Suppressor macrophage treated with lipopolysaccharide for 1 hour (primary cell): ENCODE results near the gene HOXC6.
"Not testable (repeated sequence)": the region's sequence is repeated elsewhere in the genome, so short reads cannot be mapped to it uniquely, and the experiment has no call there.

ENCODE experiments used
- DNase-seq, 3 donors: peaks; one replicate each; pipeline ENCODE4 v3.0.0-alpha.2; 2020 to 2022

HOXC6 gene

GRCh38 chr12:54031480-54031879 lies 3.2 kb downstream of the HOXC6 start:
- no peak for DNase-seq

GRCh38 chr12:54032086-54032619 lies 3.9 kb downstream of the HOXC6 start:
- DNase-seq, result no peak

- peak; percentile 67 to 75 (median 68) for DNase-seq
Measured at GRCh38 chr12:54032627-54033100, 4.4 kb downstream of the HOXC6 start, which contains the start of gene HOXC5. Gene HOXC5 (plus strand): TSS chr12:54033050. CDS start chr12:54033123, 73 bp downstream.

- DNase-seq, result no peak
Measured at GRCh38 chr12:54033106-54033979, 5.1 kb downstream of the HOXC6 start.

GRCh38 chr12:54033980-54034784 lies 5.9 kb downstream of the HOXC6 start:
- DNase-seq, result no peak

- DNase-seq, result no peak
Measured at GRCh38 chr12:54034785-54035310, 6.6 kb downstream of the HOXC6 start.

GRCh38 chr12:54035568-54036264 lies 7.5 kb downstream of the HOXC6 start:
- no peak for DNase-seq

GRCh38 chr12:54036620-54037359 lies 8.6 kb downstream of the HOXC6 start:
- DNase-seq, result no peak

GRCh38 chr12:54037360-54038283 lies 9.4 kb downstream of the HOXC6 start:
- no peak for DNase-seq

- no peak for DNase-seq
Measured at GRCh38 chr12:54038284-54038870, 10.1 kb downstream of the HOXC6 start.

GRCh38 chr12:54038871-54039414 lies 10.7 kb downstream of the HOXC6 start:
- DNase-seq, result no peak

GRCh38 chr12:54039417-54040147 lies 11.3 kb downstream of the HOXC6 start:
- no peak for DNase-seq

GRCh38 chr12:54040148-54040494 lies 11.9 kb downstream of the HOXC6 start:
- no peak for DNase-seq

GRCh38 chr12:54040648-54041047 lies 12.4 kb downstream of the HOXC6 start:
- DNase-seq, result no peak

GRCh38 chr12:54041097-54041690 lies 13.0 kb downstream of the HOXC6 start:
- DNase-seq, result no peak

GRCh38 chr12:54042033-54042432 lies 13.8 kb downstream of the HOXC6 start:
- not testable (repeated sequence) for DNase-seq

GRCh38 chr12:54042970-54043853 lies 15.0 kb downstream of the HOXC6 start:
- no peak for DNase-seq
